GM21390 (cell line): ENCODE measurements around the gene RACGAP1.

ENCODE experiments used
- ATAC-seq: cut with Tn5 transposase; IDR thresholded peaks from one replicate; pipeline ENCODE4 v1.9.1; 2021; ENCODE audit not compliant: unreplicated experiment

RACGAP1 gene

DNA sequence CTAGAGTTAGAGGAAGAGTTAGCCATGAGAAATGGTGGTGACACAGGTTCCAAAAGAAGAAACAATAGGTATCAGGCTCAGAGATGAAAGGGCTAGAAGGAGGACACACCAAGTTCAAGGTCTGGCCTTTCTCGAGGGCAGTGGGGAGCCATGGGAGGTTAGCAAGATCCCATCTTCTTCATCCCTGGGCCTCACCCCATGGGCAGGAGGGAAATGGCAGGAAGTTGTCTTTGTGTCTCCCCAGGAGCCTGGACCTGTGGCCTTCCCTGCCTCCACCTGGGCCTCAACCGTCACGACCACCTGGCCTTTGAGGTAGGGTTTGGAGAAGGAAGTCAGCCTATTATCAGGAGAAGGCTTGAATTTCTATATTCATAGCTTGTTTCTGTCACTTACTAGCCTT is 80.6 kb downstream of the RACGAP1 start:
- no peak for ATAC-seq

DNA sequence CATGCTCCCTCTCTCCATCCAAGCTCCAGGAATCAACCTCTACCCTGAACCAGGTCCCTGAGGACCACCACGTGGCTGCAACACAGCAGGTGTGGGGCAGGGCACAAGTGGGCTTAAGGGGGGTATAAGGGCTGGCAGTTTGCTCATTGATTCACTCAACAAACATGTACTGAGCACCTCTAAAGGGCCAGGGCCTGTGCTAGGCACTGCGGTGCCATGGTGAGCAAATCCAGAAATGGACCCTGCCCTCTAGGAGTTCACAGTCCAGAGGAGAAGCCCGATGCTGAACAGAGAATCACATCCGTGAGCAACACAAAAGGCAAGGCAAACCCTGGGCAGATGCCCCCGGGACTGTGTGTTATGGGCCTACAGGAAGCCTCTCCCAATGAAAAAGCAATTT is 81.2 kb downstream of the RACGAP1 start:
- no peak for ATAC-seq

DNA sequence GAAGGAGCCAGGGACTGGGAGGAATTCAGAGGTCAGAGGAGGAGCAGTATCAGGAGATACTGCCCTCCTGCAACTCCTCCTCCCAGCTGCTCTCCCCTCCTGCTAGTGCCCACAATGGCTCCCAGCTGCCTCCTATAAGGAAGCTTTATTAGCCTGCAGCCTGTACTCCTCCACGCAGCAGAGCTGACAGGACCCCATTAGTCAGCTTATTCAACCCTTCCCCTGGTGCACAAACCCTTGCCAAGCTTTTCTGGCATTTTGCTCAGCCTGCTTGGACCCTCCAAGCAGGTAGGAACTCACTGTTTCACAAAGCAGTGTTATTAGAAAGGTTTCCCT is 81.7 kb downstream of the RACGAP1 start:
- no peak for ATAC-seq

DNA sequence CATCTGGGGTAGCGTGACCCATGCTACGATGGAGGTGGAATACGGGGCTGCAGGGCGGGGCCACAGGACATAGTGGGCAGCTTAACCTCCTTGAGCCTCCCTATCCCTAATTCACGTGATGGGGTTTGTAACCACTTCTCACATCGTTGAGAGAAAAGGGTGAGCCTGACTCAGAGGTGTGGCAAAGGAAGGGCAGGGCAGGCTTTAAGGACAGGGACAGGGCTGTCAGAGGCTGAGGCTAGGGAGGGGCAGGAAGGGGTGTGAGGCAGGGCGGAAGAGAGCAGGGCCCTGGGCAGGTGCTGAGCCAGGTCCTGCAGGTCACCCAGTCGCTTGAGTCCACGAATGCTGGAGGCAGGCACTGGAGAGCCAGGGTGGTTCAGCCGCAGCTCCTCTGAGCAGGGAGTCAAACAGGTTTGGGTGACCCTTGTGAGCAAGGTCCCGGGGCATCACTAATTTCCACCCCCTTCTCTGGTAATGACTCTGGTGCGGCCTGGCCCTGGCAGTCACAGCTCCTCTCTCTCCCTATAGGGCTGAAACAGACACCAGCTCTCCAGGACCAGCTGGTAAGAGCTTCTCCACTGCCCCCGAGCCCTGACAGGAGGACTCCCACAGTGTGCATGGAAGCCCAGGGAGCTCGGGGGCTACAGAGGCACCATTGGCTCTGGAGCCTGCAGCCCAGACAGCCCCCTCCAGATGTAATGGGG is 82.2 kb downstream of the RACGAP1 start:
- ATAC-seq: no peak

DNA sequence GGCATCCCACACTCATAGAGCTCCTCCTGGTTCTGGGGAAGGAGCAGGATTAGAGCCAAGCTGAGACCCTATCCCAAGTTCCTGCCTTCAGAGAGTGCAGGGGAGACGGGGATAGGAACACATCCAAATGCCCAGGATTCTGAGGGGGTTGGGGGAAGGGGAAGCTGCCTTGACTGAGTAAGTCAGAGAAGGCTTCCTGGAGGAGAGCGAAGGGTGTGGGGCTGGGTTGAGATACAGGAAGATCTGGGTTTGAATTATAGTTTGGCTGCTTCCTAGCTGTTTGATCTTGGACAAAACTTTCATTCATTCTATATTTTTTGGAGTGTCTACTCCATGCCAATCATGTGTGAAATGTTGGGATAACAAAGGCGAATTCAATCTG is 82.8 kb downstream of the RACGAP1 start:
- ATAC-seq: no peak

DNA sequence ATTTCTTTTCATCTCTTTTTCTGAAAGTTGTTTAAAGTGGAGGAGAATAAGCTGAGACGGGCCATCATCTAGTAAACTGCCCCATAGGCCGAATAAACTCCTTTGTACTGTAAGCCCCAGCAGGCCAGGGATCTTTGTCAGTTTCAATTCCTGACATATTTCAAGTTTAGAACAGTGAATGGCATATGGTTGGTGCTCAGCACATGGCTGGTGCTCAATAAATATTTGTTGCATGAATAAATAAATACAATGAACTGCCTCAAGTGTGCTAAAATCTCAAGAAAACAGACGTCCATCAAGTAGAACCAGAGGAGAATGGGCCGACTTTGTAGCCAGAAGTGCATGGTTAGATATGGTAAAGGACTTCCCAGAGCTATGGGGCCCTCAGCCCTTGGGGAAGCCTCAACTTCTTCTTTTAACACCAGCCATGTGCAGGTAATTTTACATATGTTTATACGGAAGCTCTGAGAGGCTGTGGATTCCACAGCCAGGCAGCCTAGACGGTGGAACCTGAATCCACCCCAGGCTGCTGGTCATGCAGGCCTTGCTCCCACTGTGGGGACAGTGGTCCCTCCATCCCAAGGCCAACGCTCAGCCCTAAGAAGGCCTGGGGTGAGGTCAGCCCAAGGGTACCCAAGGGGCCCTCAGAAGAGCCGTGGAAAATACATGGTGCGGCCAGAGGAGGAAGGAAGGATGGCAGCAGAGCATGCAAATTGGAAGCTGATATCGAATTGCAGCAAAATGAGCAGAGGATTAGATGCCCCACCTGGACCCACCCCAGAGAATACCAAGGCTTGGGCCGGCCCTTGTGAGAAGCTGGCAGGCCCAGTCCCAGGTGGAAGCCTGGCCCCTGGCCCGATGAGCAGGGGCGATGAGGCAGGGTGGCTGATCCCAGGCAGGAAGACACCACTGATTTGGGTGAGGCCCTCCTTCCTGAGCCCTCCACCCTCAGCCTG is 83.5 kb downstream of the RACGAP1 start:
- no peak for ATAC-seq

DNA sequence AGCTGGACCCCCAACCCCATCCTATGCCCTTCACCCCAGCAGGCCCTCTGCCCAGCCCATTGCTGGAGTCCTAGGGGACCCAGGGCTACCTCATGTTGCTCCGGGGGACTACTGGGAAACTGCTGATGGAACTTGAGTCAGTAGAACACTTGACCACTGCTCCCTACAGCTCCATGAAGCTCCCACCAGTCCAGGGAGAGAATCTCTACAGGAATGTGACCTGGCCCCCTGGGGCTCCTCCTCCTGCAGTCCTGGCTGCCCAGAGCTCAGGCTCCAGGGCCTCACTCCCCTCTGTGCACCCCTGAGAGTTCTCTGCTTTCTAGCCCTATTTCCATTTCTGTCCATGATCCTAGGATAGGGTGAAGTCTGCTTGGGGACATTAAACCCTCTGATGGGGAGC is 85.6 kb downstream of the RACGAP1 start:
- ATAC-seq: no peak

DNA sequence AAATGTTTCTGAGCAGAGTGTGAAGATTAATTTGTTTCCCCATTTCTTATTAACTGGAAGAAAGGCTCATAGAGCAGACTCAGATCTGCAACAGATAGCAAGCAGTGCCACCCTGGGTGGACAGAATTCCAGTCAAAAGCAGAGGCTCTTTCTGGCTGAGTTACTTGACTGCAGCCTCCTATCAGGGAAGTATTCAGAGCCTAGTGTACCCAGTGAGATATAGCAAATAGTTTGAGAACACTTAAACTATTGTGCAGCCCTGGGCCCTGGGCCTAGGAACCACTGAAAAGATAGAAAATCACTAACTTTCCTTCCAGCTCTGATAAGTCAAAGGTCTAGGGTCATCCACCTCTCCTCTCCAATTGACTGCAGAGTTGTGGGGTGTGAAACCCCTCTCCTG is 86.0 kb downstream of the RACGAP1 start:
- no peak for ATAC-seq
